ENCODE measurements around the gene CELSR1. TPM values are rescaled to one million over a fixed set of nuclear protein-coding genes. Genes with fewer than 3 reads are reported as not detected.

CELSR1 gene
- total RNA-seq, 1 donor: 1.1 TPM

- no peak for TF ChIP-seq CTCF (IDR thresholded peaks at IDR 0.05; ENCODE audit: insufficient read depth, low read length)
- H3K4me3 ChIP-seq (ENCODE audit: low read depth, low read length): no peak overlapping the region
- DNase-seq (ENCODE audit: low read depth): no peak
Observed at GRCh38 chr22:46454504-46455269, 82.7 kb downstream of the CELSR1 start.

- no peak for TF ChIP-seq CTCF (IDR thresholded peaks at IDR 0.05; ENCODE audit: insufficient read depth, low read length)
- no peak for DNase-seq (ENCODE audit: low read depth)
- H3K4me3 ChIP-seq (ENCODE audit: low read depth, low read length): no peak overlapping the region
Observed at GRCh38 chr22:46453829-46454503, 83.5 kb downstream of the CELSR1 start.

- peak; percentile 9 for DNase-seq (ENCODE audit: low read depth)
- TF ChIP-seq CTCF (IDR thresholded peaks at IDR 0.05; ENCODE audit: insufficient read depth, low read length): no peak
Observed at GRCh38 chr22:46453006-46453828, 84.2 kb downstream of the CELSR1 start.

GRCh38 chr22:46452195-46453005 is 85.0 kb downstream of the CELSR1 start:
- TF ChIP-seq CTCF (IDR thresholded peaks at IDR 0.05; ENCODE audit: insufficient read depth, low read length): no peak
- DNase-seq (ENCODE audit: low read depth): no peak
- H3K4me3 ChIP-seq (ENCODE audit: low read depth, low read length): no peak overlapping the region

More at GRCh38 chr22:46453006-46453828, 84.2 kb downstream of the CELSR1 start:
- H3K4me3 ChIP-seq (ENCODE audit: low read depth, low read length): no peak overlapping the region

GRCh38 chr22:46451741-46452140 is 85.7 kb downstream of the CELSR1 start:
- no peak for DNase-seq (ENCODE audit: low read depth)
- TF ChIP-seq CTCF (IDR thresholded peaks at IDR 0.05; ENCODE audit: insufficient read depth, low read length): no peak
- H3K4me3 ChIP-seq (ENCODE audit: low read depth, low read length): no peak overlapping the region
